BLaER1 treated with 17β-estradiol and CSF1 and Interleukin-3, amounts not matched to agents 10 nM and 100 nM (cell line): Measurements from ENCODE around the gene TOX2.

Experiments used
- H3K27ac ChIP-seq, 11 experiments: shearing (Covaris generic); formaldehyde crosslinking; 2 replicates each; pipeline ENCODE4 v1.8.1; 2022
- H3K27me3 ChIP-seq, 11 experiments: shearing (Covaris generic); formaldehyde crosslinking; 2 replicates each; pipeline ENCODE4 v1.8.1; 2022
- H3K36me3 ChIP-seq, 11 experiments: shearing (Covaris generic); formaldehyde crosslinking; 2 replicates each; pipeline ENCODE4 v1.8.1; 2022
- H3K4me1 ChIP-seq, 10 experiments: shearing (Covaris generic); formaldehyde crosslinking; 2 replicates each; pipeline ENCODE4 v1.8.1; 2022
- H3K4me2 ChIP-seq, 11 experiments: shearing (Covaris generic); formaldehyde crosslinking; 2 replicates each; pipeline ENCODE4 v1.8.1; 2022
- H3K4me3 ChIP-seq, 10 experiments: shearing (Covaris generic); formaldehyde crosslinking; 2 replicates each; pipeline ENCODE4 v1.8.1; 2022
- H3K9ac ChIP-seq, 11 experiments: shearing (Covaris generic); formaldehyde crosslinking; 2 replicates each; pipeline ENCODE4 v1.8.1; 2022
- H3K9me3 ChIP-seq, 11 experiments: shearing (Covaris generic); formaldehyde crosslinking; replicated peaks in 1 of 11; 2 replicates each; pipeline ENCODE4 v1.8.1; 2022
- H4K20me1 ChIP-seq, 11 experiments: shearing (Covaris generic); formaldehyde crosslinking; 2 replicates each; pipeline ENCODE4 v1.8.1; 2022
- Cebpa-rat ChIP-seq, 11 experiments: shearing (Covaris generic); IDR thresholded peaks; 2 replicates each; pipeline ENCODE4 v1.8.1; 2022

The TOX2 gene

GRCh38 chr20:44004306-44004915, 89.8 kb downstream of the TOX2 start:
- Histone ChIP-seq H3K27ac (no peak overlapping the region), H3K36me3 (no peaks in the 10 kb centered on the region), H3K4me3 (no peak overlapping the region), H3K4me2 (no peak overlapping the region), H3K9me3 (no peaks in the 10 kb centered on the region), H3K9ac (no peak overlapping the region), H3K27me3 (no peaks in the 10 kb centered on the region), H4K20me1 (no peaks in the 10 kb centered on the region), H3K4me1 (peaks cover 2 to 14% (median 8%) of the 10 kb centered on the region in 10 experiments; a peak in 16 of 20 replicates)
- TF ChIP-seq Cebpa-rat (IDR thresholded peaks at IDR 0.05): no peak

GRCh38 chr20:44005661-44006060, 91.0 kb downstream of the TOX2 start:
- TF ChIP-seq Cebpa-rat (IDR thresholded peaks at IDR 0.05): no peak

GRCh38 chr20:44006126-44006525, 91.5 kb downstream of the TOX2 start:
- Histone ChIP-seq H3K27ac (no peak overlapping the region), H4K20me1 (peaks cover 0 to 5% (median 0%) of the 10 kb centered on the region in 11 experiments; a peak in 1 of 22 replicates), H3K9ac (no peak overlapping the region), H3K9me3 (no peaks in the 10 kb centered on the region), H3K4me1 (peaks cover 11 to 31% (median 25%) of the 10 kb centered on the region in 10 experiments), H3K27me3 (no peaks in the 10 kb centered on the region), H3K4me3 (no peak overlapping the region), H3K4me2 (no peak overlapping the region), H3K36me3 (no peaks in the 10 kb centered on the region)
- no peak for TF ChIP-seq Cebpa-rat (IDR thresholded peaks at IDR 0.05)

More at GRCh38 chr20:44005661-44006060, 91.0 kb downstream of the TOX2 start:
- H3K36me3 ChIP-seq: no peaks in the 10 kb centered on the region
- no peak overlapping the region for H3K9ac ChIP-seq
- peaks cover 0 to 3% (median 0%) of the 10 kb centered on the region in 11 experiments; a peak in 1 of 22 replicates for H4K20me1 ChIP-seq
- H3K9me3 ChIP-seq: no peaks in the 10 kb centered on the region
- H3K27me3 ChIP-seq: no peaks in the 10 kb centered on the region
- H3K27ac ChIP-seq: no peak overlapping the region
- H3K4me1 ChIP-seq: peaks cover 7 to 26% (median 20%) of the 10 kb centered on the region in 10 experiments; a peak in 18 of 20 replicates
- H3K4me2 ChIP-seq: no peak overlapping the region
- no peak overlapping the region for H3K4me3 ChIP-seq

GRCh38 chr20:44006578-44006977, 91.9 kb downstream of the TOX2 start:
- Histone ChIP-seq H3K9ac (no peak overlapping the region), H3K27me3 (no peaks in the 10 kb centered on the region), H4K20me1 (peaks cover 0 to 5% (median 0%) of the 10 kb centered on the region in 11 experiments; a peak in 1 of 22 replicates), H3K4me3 (no peak overlapping the region), H3K9me3 (no peaks in the 10 kb centered on the region), H3K36me3 (no peaks in the 10 kb centered on the region), H3K4me2 (no peak overlapping the region), H3K27ac (no peak overlapping the region), H3K4me1 (peaks cover 15 to 35% (median 29%) of the 10 kb centered on the region in 10 experiments)
- no peak for TF ChIP-seq Cebpa-rat (IDR thresholded peaks at IDR 0.05)

GRCh38 chr20:44008806-44009678, 94.4 kb downstream of the TOX2 start:
- no peak overlapping the region for H3K27ac ChIP-seq
- no peaks in the 10 kb centered on the region for H3K36me3 ChIP-seq
- no peaks in the 10 kb centered on the region for H3K27me3 ChIP-seq
- H3K4me3 ChIP-seq: no peak overlapping the region
- peaks cover 17 to 39% (median 34%) of the 10 kb centered on the region in 10 experiments for H3K4me1 ChIP-seq
- H3K4me2 ChIP-seq: peak overlapping the region; percentile 0 to 73 (median 59); a peak in 17 of 22 replicates
- H3K9me3 ChIP-seq: no peaks in the 10 kb centered on the region
- no peak overlapping the region for H3K9ac ChIP-seq
- H4K20me1 ChIP-seq: peaks cover 0 to 5% (median 0%) of the 10 kb centered on the region in 11 experiments; a peak in 1 of 22 replicates
- no peak for TF ChIP-seq Cebpa-rat (IDR thresholded peaks at IDR 0.05)

GRCh38 chr20:44009679-44009992, 95.0 kb downstream of the TOX2 start:
- H3K27me3 ChIP-seq: no peaks in the 10 kb centered on the region
- H3K4me2 ChIP-seq: peak overlapping the region; percentile 0 to 73 (median 59); a peak in 16 of 22 replicates
- no peaks in the 10 kb centered on the region for H3K36me3 ChIP-seq
- peaks cover 17 to 39% (median 34%) of the 10 kb centered on the region in 10 experiments for H3K4me1 ChIP-seq
- H3K9me3 ChIP-seq: no peaks in the 10 kb centered on the region
- no peak for TF ChIP-seq Cebpa-rat (IDR thresholded peaks at IDR 0.05)
- H3K27ac ChIP-seq: no peak overlapping the region
- no peak overlapping the region for H3K4me3 ChIP-seq
- peaks cover 0 to 5% (median 0%) of the 10 kb centered on the region in 11 experiments; a peak in 1 of 22 replicates for H4K20me1 ChIP-seq
- H3K9ac ChIP-seq: no peak overlapping the region

- no peak overlapping the region for H3K27ac ChIP-seq
These were observed 95.6 kb downstream of the TOX2 start for GRCh38 chr20:44010162-44010704.

GRCh38 chr20:44011251-44011940, 96.7 kb downstream of the TOX2 start:
- no peak overlapping the region for H3K27ac ChIP-seq
- peaks cover 0 to 5% (median 0%) of the 10 kb centered on the region in 11 experiments; a peak in 2 of 22 replicates for H4K20me1 ChIP-seq
- H3K9me3 ChIP-seq: no peaks in the 10 kb centered on the region
- no peak for TF ChIP-seq Cebpa-rat (IDR thresholded peaks at IDR 0.05)
- peak overlapping the region; percentile 54 to 78 (median 65) for H3K4me2 ChIP-seq
- H3K36me3 ChIP-seq: no peaks in the 10 kb centered on the region
- peaks cover 4 to 13% (median 8%) of the 10 kb centered on the region in 11 experiments; a peak in 14 of 22 replicates for H3K27me3 ChIP-seq
- peaks cover 17 to 39% (median 34%) of the 10 kb centered on the region in 10 experiments for H3K4me1 ChIP-seq
- peak overlapping the region in 3 of 11 experiments; percentile 10 to 46 (median 29); a peak in 3 of 22 replicates for H3K9ac ChIP-seq
- no peak overlapping the region for H3K4me3 ChIP-seq

More at GRCh38 chr20:44010162-44010704, 95.6 kb downstream of the TOX2 start:
- peak overlapping the region in 9 of 11 experiments; percentile 0 to 78 (median 66); a peak in 16 of 22 replicates for H3K4me2 ChIP-seq
- peaks cover 0 to 4% (median 0%) of the 10 kb centered on the region in 11 experiments; a peak in 3 of 22 replicates for H3K27me3 ChIP-seq
- no peak for TF ChIP-seq Cebpa-rat (IDR thresholded peaks at IDR 0.05)
- H3K4me3 ChIP-seq: no peak overlapping the region
- H3K9ac ChIP-seq: no peak overlapping the region
- H3K36me3 ChIP-seq: no peaks in the 10 kb centered on the region
- H4K20me1 ChIP-seq: peaks cover 0 to 5% (median 0%) of the 10 kb centered on the region in 11 experiments; a peak in 2 of 22 replicates
- peaks cover 17 to 39% (median 34%) of the 10 kb centered on the region in 10 experiments for H3K4me1 ChIP-seq
- no peaks in the 10 kb centered on the region for H3K9me3 ChIP-seq
